Kidney (tissue), 14 donors: Measurements from ENCODE around the gene XPNPEP2. TPM values are rescaled to one million over a fixed set of nuclear protein-coding genes. Genes with fewer than 3 reads are reported as not detected.

Source experiments
- DNase-seq, 5 donors: peaks; one replicate each; pipeline ENCODE4 v3.0.0-alpha.2; 2013 to 2020
- FAIRE-seq: peaks from 2 replicates; lab custom pipeline; 2012; peaks lifted over from hg19 to GRCh38; lab: Jason Lieb, UNC
- H3K27ac ChIP-seq, 2 donors: one replicate each; pipeline ENCODE4 v1.7.0; 2013; ENCODE audit warnings: low read depth in 2 of 2, low read length in 2 of 2, inconsistent platforms in 1 of 2
- H3K27me3 ChIP-seq: one replicate; pipeline ENCODE4 v1.7.1; 2013; ENCODE audit warnings: low read length, inconsistent platforms; ENCODE audit not compliant: control insufficient read depth, insufficient read depth
- H3K36me3 ChIP-seq, 3 donors: one replicate each; pipeline versions ENCODE4 v1.7.0 to v1.7.1; 2013; ENCODE audit warnings: low read length in 3 of 3, control low read depth in 1 of 3, inconsistent platforms in 1 of 3; ENCODE audit not compliant: insufficient read depth in 3 of 3, control insufficient read depth in 2 of 3
- H3K4me1 ChIP-seq, 3 donors: one replicate each; pipeline versions ENCODE4 v1.7.0 to v1.7.1; 2013; ENCODE audit warnings: low read length in 3 of 3, inconsistent platforms in 1 of 3, low read depth in 1 of 3; ENCODE audit not compliant: control insufficient read depth in 2 of 3, insufficient read depth in 2 of 3
- H3K4me3 ChIP-seq, 3 donors: one replicate each; pipeline versions ENCODE4 v1.7.0 to v1.8.1; 2013; ENCODE audit warnings: low read length in 3 of 3, control low read depth in 1 of 3, inconsistent platforms in 1 of 3
- H3K9ac ChIP-seq, 3 donors: one replicate each; pipeline versions ENCODE4 v1.7.0 to v1.7.1; 2013; ENCODE audit warnings: low read length in 3 of 3, control low read depth in 1 of 3, inconsistent platforms in 1 of 3
- H3K9me3 ChIP-seq, 3 donors: one replicate each; pipeline versions ENCODE4 v1.7.0 to v1.7.1; 2013; ENCODE audit warnings: low read length in 3 of 3, control low read depth in 1 of 3, inconsistent platforms in 1 of 3; ENCODE audit not compliant: control insufficient read depth in 2 of 3, insufficient read depth in 1 of 3
- intact Hi-C: fragments of 100-400 bp; cut with DNase I; formaldehyde crosslinking; loops from one replicate; pipeline ENCODE4 v1.11.1; 2022
- polyA plus RNA-seq: library from polyadenylated mRNA; stranded (reverse); fragments of 350-450 nt; fragmentation: Illumina TruSeq; extraction: RNeasy Lipid Tissue Mini Kit (QIAGEN cat#74804); gene quantifications from one replicate; pipeline ENCODE4 v1.2.3, GENCODE V29; 2014; ENCODE audit warnings: low read depth, low replicate concordance; ENCODE audit not compliant: insufficient read depth
- total RNA-seq: library from RNA; stranded (reverse); fragmentation: NEBNext Ultra II Directional; extraction: Animal tissue kit (Norgen Biotek cat#: 25700); gene quantifications from one replicate; pipeline ENCODE4 v1.2.1, GENCODE V29; 2021
- TF ChIP-seq, protein P1 (sequence below): IDR thresholded peaks from 3 replicates; pipeline ENCODE4 v1.5.1; 2012; ENCODE audit warnings: mild to moderate bottlenecking, moderate library complexity, borderline replicate concordance; ENCODE audit not compliant: insufficient read depth; ENCODE audit errors: extremely low read depth
- donor health status: control.
- donor health status: control.
- donor health status: control.
- donor health status: control.
- donor health status: control.
- donor health status: DM: yes; HTN: yes; CAD: no.
- donor health status: Normal renal cell carcinoma (clear cell type).

Gene XPNPEP2
- total and polyA plus RNA-seq, 2 donors from 2014 or later, result 2.0 to 78.6 TPM

GRCh38 chrX:129800186-129800585 lies 61.4 kb downstream of the XPNPEP2 start:
- TF ChIP-seq, protein P1, sequence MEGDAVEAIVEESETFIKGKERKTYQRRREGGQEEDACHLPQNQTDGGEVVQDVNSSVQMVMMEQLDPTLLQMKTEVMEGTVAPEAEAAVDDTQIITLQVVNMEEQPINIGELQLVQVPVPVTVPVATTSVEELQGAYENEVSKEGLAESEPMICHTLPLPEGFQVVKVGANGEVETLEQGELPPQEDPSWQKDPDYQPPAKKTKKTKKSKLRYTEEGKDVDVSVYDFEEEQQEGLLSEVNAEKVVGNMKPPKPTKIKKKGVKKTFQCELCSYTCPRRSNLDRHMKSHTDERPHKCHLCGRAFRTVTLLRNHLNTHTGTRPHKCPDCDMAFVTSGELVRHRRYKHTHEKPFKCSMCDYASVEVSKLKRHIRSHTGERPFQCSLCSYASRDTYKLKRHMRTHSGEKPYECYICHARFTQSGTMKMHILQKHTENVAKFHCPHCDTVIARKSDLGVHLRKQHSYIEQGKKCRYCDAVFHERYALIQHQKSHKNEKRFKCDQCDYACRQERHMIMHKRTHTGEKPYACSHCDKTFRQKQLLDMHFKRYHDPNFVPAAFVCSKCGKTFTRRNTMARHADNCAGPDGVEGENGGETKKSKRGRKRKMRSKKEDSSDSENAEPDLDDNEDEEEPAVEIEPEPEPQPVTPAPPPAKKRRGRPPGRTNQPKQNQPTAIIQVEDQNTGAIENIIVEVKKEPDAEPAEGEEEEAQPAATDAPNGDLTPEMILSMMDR, result no peak
- no peak for FAIRE-seq
- intact Hi-C loops, result no loop called here

GRCh38 chrX:129802863-129803262 lies 64.1 kb downstream of the XPNPEP2 start:
- Histone ChIP-seq H3K9ac (no peak overlapping the region), H3K27me3 (no peaks in the 10 kb centered on the region), H3K4me3 (no peak overlapping the region), H3K9me3 (no peaks in the 10 kb centered on the region), H3K27ac (no peak overlapping the region), H3K4me1 (no peaks in the 10 kb centered on the region), H3K36me3 (no peaks in the 10 kb centered on the region)
- FAIRE-seq (no peak), DNase-seq (no peak)
- intact Hi-C loops, result no loop called here
- TF ChIP-seq, protein P1, result no peak

More at GRCh38 chrX:129800186-129800585, 61.4 kb downstream of the XPNPEP2 start:
- Histone ChIP-seq H3K27ac (no peak overlapping the region), H3K36me3 (no peaks in the 10 kb centered on the region), H3K9ac (no peak overlapping the region), H3K4me3 (no peak overlapping the region), H3K9me3 (no peaks in the 10 kb centered on the region), H3K4me1 (no peaks in the 10 kb centered on the region), H3K27me3 (no peaks in the 10 kb centered on the region)
- peak in 3 of 5 donors; percentile 36 to 66 (median 53) for DNase-seq

- peak in 3 of 5 donors; percentile 21 to 66 (median 57) for DNase-seq
- Histone ChIP-seq H3K27me3 (no peaks in the 10 kb centered on the region), H3K4me1 (no peaks in the 10 kb centered on the region), H3K9me3 (no peaks in the 10 kb centered on the region), H3K4me3 (no peak overlapping the region), H3K27ac (no peak overlapping the region), H3K9ac (no peak overlapping the region), H3K36me3 (no peaks in the 10 kb centered on the region)
- TF ChIP-seq, protein P1, result no peak
- intact Hi-C loops, result no loop called here
- no peak for FAIRE-seq
Observed at GRCh38 chrX:129804806-129805205, 66.0 kb downstream of the XPNPEP2 start.
